HG03103 (cell line): ENCODE measurements around the gene AUTS2.

Experiments used
- ATAC-seq: cut with Tn5 transposase; IDR thresholded peaks from one replicate; pipeline ENCODE4 v1.9.1; 2021; ENCODE audit warnings: low read depth; ENCODE audit not compliant: unreplicated experiment

AUTS2 gene

GRCh38 chr7:70383066-70383782 is 784.9 kb downstream of the AUTS2 start:
- no peak for ATAC-seq

- ATAC-seq = no peak
These were observed 785.7 kb downstream of the AUTS2 start for GRCh38 chr7:70384024-70384423.

- ATAC-seq = no peak
These were observed 786.6 kb downstream of the AUTS2 start for GRCh38 chr7:70384891-70385290.

- ATAC-seq = no peak
These were observed 788.9 kb downstream of the AUTS2 start for GRCh38 chr7:70387217-70387616.

GRCh38 chr7:70389531-70390151 is 791.4 kb downstream of the AUTS2 start:
- ATAC-seq = no peak

- no peak for ATAC-seq
These were observed 792.0 kb downstream of the AUTS2 start for GRCh38 chr7:70390251-70390650.

- ATAC-seq = no peak
These were observed 794.1 kb downstream of the AUTS2 start for GRCh38 chr7:70392256-70392876.

- no peak for ATAC-seq
These were observed 794.7 kb downstream of the AUTS2 start for GRCh38 chr7:70392877-70393435.

GRCh38 chr7:70393956-70394355 is 795.7 kb downstream of the AUTS2 start:
- ATAC-seq = no peak

- no peak for ATAC-seq
These were observed 802.6 kb downstream of the AUTS2 start for GRCh38 chr7:70400829-70401380.

GRCh38 chr7:70402069-70402468 is 803.8 kb downstream of the AUTS2 start:
- ATAC-seq = no peak

GRCh38 chr7:70405241-70405640 is 807.0 kb downstream of the AUTS2 start:
- no peak for ATAC-seq

- no peak for ATAC-seq
These were observed 808.1 kb downstream of the AUTS2 start for GRCh38 chr7:70406186-70406949.

- ATAC-seq = no peak
These were observed 808.6 kb downstream of the AUTS2 start for GRCh38 chr7:70406950-70407209.

- no peak for ATAC-seq
These were observed 810.2 kb downstream of the AUTS2 start for GRCh38 chr7:70408477-70408876.

GRCh38 chr7:70408891-70409290 is 810.6 kb downstream of the AUTS2 start:
- no peak for ATAC-seq

GRCh38 chr7:70410134-70410750 is 812.0 kb downstream of the AUTS2 start:
- ATAC-seq = peak; percentile 64

GRCh38 chr7:70414368-70414767 is 816.1 kb downstream of the AUTS2 start:
- ATAC-seq = no peak

- ATAC-seq = peak; percentile 44
These were observed 817.1 kb downstream of the AUTS2 start for GRCh38 chr7:70415179-70415972.
